GM18517 (cell line): ENCODE results near the gene GMCL2.
"Not testable (repeated sequence)": the region's sequence is repeated elsewhere in the genome, so short reads cannot be mapped to it uniquely, and the experiment has no call there.

ENCODE experiments used
- ATAC-seq: cut with Tn5 transposase; IDR thresholded peaks from one replicate; pipeline ENCODE4 v1.9.1; 2021; ENCODE audit warnings: mild to moderate bottlenecking, moderate library complexity; ENCODE audit not compliant: unreplicated experiment

Gene GMCL2, protein sequence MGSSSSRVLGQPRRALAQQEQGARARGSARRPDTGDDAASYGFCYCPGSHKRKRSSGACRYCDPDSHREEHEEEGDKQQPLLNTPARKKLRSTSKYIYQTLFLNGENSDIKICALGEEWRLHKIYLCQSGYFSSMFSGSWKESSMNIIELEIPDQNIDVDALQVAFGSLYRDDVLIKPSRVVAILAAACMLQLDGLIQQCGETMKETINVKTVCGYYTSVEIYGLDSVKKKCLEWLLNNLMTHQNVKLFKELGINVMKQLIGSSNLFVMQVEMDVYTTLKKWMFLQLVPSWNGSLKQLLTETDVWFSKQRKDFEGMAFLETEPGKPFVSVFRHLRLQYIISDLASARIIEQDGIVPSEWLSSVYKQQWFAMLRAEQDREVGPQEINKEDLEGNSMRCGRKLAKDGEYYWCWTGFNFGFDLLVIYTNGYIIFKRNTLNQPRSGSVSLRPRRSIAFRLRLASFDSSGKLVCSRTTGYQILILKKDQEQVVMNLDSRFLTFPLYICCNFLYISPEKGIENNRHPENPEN

DNA sequence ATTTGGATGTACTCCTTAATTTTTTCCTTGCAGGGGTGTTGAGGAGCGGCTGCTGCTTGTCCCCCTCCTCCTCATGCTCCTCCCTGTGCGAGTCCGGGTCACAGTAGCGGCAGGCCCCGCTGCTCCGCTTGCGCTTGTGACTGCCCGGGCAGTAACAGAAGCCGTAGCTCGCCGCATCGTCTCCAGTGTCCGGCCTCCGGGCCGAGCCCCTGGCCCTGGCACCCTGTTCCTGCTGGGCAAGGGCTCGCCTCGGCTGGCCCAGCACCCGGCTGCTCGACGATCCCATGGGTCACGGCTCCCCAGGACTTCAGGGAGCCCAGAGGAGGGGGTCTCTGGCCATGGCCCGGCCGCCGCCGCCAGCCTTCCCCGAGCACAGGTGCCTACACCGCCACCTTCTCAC, at the start of gene GMCL2:
GMCL2 (minus strand) TSS at position 358 of the 400 bp plus-strand sequence; CDS start at position 286, 72 bp downstream.
- no peak for ATAC-seq

DNA sequence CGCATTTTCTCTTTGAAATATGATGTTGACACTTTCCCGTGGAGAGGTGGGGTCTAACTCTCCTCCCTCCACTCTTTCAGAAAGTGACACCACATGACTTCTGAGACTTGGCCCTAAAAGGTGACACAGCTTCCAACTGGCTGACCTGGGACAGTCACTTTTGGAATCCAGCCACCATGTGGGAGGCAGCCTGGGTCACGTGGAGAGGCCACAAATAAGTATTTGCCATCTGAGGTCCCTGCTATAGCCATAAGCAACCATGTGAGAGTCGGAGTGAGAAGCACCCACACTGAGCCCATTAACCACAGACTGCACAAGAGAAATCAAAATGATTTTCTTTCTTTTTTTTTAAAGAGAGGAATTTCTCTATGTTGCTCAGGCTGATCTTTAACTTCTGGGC, 49.5 kb upstream of the GMCL2 start:
- no peak for ATAC-seq

DNA sequence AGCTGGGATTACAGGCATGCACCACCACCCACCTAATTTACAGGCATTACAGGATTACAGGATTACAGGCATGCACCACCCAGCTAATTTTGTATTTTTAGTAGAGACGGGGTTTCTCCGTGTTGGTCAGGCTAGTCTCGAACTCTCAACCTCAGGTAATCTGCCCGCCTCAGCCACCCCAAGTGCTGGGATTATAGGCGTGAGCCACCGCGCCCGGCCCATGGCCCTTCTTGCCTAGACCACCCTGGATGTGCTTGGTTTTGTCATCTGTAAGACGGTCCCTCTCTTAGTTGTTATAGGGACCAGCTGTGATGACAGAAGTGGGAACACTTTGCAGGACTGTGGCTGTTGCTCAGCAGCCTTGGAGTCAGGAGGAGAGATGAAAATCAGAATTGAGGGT, 49.0 kb upstream of the GMCL2 start:
- ATAC-seq: no peak

DNA sequence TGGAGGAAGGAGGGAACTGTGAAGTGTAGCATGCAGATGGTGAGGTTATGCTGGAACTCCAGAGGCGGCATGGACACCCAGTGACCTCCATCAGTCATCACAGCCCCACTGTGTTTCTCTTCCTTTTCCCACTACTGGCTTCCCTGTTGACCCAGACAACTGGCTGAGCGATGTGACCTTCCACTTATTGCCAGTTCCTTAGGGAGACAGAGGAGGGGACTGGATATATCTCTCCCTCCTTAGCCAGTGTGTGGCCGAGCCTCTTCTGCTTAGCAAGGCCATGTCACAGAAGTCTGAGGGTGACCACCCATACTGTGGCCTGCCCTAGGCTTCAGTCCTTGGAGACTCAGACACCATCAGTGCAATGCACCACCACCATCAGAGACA, 48.4 kb upstream of the GMCL2 start:
- no peak for ATAC-seq

DNA sequence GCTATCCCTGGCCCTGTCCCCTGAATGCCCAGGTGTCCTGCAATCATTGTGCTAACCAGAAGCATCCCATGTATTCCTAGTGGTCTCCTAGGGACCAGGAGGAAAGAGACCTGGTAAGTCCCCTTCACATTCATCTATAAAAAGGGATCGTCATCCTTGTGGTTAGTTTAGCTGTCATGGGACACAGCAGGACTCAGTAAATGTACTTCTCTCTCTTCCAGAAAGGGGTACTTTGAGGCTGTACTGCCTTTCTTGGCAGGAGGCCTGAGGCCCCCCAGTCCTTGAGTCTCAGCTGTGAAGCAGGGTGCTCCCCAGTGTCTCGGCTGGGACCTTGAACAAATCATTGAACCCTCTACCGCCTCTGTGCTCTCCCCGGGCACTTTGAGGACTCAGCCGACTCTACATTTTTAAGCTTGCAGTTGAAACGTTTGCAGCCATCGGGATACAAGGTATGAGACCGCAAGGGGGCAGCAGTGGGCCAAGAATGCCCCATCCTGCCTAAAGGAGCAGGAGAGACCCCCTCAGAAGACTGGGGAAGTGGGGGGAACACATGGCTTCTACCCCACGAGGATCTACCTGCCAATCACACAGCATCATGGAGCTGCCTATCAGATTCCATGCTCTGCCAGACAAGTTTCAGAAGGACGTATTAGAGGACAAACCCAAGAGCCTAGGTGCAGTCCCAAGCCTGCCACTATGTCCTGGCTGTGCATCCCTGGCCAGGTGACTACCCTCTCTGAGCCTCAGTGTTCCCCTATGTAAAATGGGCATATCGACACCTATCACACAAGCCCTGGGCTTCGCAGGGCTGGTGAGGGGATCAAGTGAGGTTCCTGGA, 47.8 kb upstream of the GMCL2 start:
- ATAC-seq: no peak

DNA sequence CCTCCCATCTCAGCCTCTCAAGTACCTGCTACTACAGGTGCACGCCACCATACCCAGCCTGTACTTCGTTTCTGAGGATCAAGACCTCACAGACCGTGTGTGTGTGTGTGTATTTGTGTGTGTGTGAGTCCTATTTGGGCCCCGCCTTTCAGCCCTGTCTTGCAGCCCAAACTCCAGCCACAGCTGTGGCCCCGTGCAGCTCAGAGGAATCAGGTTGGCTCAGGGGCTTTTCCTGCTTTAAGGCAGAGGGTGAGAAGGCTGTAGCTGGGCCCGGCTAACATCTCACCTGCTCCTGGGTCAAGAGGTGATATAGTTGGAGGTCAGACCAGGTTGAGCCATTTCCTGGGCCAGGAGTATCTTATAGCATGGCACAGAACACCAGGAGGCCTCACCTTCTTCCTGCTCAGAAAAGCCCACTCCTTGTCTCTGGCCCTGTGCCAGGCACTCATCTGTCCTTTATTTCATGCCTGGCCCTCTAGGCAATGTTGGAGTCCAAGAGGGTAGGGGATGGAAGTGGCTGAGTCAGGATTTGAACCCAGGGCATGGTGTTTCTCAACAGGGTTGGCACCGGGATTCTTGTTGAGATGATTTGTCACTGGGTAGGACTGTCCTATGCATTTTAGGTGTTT, 47.1 kb upstream of the GMCL2 start:
- no peak for ATAC-seq

DNA sequence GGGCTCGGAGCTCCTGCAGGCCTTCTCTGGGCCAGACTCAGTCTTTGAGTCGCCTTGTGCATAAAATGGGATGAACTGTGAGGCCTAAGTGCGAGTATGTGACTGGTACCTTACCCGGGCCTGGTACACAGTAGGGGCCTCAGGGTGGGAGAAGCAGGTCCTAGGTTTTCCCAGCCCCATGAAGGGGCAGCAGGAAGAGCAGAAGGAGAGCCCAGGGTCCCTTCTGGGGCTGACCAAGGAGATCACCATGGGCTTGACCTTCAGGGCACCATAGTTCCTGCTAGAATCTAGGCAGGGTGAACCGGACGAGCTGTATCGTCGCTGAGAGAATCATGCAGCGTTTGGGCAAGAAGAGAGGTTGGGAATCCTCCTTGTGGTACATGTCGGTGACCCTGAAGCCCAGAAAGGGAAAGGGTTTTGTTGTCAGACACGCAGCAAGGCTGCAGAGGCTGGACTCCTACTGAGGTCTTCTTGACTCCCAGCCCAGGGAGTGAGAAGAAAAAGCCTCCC, 45.8 kb upstream of the GMCL2 start:
- ATAC-seq: peak; percentile 16

DNA sequence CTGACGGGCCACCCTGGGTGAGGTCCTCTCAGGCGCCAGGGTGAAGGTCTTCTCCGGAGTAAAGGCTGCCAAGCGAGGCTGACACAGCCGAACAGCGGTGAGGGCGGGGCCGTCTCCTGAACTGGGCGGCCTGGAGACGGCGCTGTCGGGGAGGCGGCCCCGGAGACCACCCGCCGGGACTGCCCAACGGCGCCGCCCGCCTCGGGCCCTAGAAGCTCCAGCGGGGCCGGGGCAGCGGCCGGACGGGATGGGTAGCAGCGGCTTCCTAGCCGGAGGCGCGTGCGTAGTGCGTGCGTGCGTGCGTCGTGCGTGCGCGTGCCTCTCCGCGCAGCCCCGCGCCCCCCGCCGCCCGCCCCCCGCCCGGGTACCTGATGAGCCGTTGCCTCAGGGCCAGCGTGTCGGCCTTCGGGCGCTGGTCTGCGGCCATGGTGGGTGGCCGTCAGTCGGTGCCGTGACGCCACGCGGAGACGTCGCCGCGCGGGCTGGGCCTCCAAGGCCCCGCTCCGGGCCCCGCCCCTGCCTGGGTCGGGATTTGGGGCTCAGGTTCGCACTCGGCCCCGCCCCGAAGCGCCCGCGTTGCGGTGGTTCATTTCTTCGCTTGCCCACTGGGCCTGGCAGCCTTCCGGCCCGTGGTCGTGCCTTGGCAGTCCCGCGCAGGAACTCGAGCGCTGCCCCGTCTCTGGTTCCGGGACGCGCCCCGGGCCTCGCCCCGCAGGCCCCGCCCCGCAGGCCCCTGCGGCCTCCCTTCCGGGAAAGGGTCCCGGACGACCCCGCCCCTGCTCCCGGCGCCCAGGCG, 45.2 kb upstream of the GMCL2 start, which contains the start of gene PHYKPL:
PHYKPL (minus strand) TSS at position 679 of the 796 bp plus-strand sequence; CDS start at position 427, 252 bp downstream.
- peak; percentile 62 for ATAC-seq

DNA sequence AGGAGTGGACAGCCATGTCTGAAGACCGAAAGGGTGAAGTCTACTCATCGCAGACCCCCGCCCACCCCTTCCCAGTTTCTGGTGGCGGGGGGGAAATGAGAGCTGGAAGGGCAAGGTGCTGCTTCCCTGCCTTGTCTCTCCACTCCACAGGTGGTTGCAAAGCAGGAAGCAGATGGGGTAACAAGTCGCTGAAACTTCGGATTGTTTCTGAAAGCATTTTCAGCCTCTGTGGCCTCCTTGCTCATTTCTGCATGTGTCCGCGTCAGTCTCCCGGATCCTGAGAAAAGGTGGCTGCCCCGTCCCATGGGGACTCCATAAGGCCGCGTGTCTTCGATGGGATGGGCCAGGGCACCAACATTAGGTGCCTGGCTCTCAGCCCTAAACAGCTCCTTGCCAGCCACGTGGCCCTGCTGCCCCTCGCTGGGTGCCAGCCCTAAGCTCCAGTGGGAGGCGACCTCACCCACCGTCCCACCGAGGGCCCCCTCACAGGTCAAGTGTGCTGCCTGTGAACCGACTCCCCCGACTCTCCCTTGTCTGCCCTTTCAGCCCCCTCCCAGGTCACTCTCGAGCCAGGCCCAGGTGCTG, 44.5 kb upstream of the GMCL2 start:
- ATAC-seq: no peak

DNA sequence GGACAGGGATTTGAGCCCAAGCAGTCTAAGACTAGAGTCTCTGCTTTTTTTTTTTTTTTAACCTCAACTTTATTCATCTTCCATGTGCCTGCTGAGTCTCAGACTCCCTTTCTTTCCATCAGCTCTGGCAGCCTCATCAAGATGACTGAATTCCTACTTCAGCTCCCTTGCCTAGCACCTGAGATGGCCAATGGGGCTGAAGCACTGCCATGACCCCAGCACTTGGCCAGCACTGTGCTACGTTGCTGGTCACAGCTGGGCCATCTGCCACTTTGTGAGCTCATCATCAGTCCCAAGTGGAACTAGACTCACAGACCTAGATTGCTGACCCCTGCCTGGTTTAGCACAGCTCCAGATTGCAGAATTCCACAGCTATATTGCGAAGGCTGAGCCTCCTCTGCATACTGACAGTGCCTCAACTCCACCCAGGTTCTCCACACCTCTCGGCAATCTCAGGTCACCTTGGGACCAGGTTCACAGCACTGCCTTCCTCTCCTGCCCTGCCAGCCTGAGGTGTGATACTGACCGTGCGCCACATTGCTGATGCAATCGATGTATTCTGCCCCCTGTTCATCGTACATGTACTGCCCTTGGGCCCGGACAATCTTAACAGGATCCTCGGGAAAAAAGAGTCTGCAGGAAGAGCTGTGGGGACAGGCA, 43.8 kb upstream of the GMCL2 start:
- no peak for ATAC-seq

DNA sequence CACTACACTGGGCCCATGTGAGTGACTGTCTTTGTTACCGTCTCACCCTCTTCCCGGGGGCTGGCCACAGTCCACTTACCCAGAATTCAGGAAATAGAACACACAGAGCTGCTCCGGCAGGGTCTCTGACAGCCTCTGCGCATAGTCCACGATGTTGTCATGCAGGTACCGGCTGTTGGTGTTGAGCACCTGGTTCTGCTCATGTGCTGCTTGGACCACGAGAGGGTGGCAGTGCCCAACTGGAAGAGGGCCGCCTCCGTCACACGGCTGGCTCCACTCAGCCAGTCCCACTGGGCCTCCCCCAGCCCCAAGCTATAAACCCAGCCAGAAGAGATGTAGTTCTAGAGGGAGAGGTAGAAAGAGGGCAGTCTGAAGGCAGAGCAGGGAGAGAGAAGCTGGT, 42.7 kb upstream of the GMCL2 start:
- ATAC-seq: no peak

DNA sequence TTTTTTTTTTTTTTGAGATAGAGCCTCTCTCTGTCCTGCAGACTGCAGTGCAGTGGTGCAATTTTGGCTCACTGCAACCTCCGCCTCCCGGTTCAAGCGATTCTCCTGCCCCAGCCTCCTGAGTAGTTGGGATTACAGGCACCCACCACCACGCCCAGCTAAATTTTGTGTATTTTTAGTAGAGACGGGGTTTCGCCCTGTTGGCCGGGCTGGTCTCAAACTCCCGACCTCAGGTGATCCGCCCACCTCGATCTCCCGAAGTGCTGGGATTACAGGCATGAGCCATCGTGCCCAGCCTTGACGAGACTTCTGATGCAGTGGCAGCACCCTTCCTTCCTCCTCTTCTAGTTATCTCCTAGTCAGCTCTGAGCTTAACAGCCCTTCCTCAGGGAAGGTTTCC, 41.9 kb upstream of the GMCL2 start:
- ATAC-seq: not testable (repeated sequence)

DNA sequence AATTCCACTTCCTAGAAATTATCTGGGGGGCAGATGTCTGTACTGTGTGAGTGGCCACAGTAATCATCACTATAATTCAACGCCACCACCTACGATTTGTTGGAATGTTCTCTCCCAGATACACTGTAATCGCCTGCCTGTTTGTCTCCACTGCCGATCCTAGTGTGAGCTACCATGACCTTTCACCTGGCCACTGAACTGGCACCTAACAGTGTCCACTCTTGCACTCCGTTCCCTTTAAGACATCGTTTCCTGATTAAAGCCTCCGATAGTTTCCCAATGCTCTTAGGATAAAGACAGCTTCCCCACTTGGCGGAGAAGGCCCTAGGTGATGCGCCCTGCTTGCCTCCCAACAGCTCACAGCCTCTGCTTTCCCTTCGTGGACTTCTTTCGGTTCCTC, 41.4 kb upstream of the GMCL2 start:
- no peak for ATAC-seq

DNA sequence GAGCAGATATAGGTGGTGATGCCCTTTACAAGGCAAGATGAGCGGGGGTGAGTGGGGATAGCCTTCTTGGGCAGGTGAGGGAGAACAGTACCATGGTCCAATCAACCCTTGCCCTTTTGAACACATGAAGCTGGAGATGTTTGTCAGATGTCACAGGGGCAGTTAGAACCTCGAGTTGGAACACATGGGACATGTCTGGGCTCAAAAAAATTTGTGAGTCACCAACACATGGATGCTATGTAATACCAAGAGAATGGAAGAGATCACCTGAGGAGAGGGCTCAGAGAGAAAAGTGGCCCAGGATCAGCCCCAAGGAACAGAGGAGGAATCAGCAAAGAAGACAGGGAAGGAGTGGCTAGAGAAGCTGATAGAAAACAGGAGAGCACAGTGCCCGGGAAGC, 40.8 kb upstream of the GMCL2 start:
- ATAC-seq: no peak

DNA sequence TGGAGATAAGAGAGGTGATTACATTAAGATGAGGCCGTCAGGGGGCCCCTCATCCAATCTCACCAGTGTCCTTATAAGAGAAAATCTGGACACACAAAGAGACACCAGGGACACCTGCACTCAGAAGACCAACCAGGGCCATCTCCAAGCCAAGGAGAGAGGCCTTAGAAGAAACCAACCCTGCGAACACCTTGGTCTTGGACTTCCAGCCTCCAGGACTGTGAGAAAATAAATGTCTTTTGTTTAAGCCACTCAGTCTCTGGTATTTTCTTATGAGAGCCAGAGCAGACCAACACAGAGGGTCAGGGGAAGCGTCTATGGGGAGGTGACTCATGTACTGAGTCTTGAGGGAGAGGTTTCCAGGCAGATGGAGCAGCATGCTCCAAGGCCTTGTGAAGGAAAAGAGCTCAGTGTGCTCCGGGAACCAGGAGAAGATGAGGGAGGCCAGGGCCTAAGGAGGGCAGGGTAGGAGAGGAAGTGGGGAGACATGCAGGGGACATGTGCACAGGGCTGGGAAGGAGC, 40.0 kb upstream of the GMCL2 start:
- ATAC-seq: no peak

DNA sequence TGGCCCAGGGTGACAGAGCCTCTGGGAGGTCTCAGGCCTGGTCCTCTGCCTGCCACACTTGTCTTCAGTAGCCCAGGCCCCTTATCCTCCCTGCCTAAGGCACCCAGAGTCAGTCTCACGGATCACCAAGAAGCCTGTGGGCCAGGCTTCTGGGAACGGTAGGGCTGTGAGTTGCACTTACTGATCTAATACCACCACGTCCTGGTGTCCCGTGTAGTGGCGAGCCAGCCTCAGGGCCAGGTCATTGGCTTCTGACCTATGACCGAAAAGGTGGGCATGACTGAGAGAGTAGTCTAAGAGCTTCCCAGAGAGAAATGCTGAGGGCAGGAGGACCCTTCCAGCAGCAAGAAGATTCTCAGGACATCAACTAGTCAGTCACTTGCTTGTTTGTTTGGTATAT, 38.0 kb upstream of the GMCL2 start:
- ATAC-seq: no peak

DNA sequence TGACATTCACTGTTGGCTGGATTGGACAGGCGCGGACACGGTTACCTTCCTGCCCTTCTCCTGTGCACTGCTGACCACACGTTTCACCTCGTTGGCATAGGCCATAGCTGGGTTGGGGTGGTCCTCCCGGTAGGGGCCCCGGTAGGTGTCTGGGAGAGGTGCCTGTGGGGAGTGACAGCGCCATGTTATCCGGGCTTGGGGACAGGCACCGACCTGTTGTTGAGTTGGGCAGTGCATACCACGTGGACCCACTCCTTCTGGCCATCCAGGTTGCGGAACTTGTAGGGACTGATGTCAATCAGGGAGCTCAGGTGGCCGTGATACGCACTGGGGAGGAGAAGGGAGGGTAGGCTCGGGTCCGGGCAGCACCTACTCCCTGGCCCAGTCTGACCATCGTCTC, 37.2 kb upstream of the GMCL2 start:
- no peak for ATAC-seq

DNA sequence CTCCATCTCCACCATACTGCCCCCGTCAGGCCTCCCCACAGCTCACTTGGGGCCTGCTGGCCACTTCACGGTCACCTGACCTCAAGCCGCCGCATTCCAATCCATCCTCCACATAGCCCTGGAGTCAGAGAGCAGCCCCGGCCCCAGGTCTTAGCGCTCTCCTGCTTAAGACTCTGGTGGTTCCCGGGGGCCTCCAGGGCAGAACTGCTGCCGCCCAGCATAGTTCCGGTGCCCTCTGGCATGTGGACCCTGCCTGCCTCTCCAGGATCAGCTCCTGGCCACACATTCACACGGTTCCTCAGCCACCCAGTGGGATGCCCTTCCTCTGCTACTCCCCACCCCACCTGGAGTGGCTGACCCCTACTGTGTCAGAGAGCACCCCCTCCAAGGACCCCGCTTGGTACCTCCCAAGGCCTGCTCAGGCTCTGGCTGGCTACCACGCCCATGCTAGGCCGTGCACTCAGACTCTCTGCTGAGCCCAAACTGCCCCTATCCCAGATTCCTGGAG, 36.7 kb upstream of the GMCL2 start:
- no peak for ATAC-seq

DNA sequence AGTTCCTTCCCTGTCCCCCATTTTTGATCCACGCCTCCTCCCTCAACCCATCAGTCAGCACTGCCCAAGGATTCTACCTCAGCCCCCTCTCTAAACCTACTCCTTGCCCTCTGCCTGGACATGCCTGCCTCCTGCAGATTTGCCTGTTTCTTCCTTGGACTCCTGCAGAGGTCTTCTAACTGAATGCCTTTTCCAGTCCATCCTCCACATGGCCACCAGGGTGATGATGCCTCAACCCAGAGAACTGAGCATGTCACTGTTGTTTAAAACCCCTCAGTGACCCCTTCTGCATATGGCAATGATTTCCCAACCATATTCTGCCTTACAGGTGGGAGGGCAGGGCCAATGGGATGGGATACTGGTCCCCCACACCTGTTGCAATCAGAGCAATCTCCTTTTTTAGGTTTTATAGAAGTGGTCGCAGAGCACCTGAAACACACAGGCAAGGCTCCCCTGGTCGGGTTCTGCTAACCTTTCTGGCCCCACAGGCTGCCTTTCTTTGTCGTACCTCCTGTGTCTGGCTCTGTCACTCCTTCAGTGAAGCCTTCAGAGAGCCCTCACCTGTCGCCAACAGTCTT, 36.1 kb upstream of the GMCL2 start:
- ATAC-seq: no peak
